HG03354 (cell line): Measurements from ENCODE around the gene OR2H1.

Experiments
- ATAC-seq: cut with Tn5 transposase; IDR thresholded peaks from one replicate; pipeline ENCODE4 v1.9.1; 2021; ENCODE audit warnings: mild to moderate bottlenecking; ENCODE audit not compliant: unreplicated experiment, poor library complexity, severe bottlenecking

OR2H1 gene

DNA sequence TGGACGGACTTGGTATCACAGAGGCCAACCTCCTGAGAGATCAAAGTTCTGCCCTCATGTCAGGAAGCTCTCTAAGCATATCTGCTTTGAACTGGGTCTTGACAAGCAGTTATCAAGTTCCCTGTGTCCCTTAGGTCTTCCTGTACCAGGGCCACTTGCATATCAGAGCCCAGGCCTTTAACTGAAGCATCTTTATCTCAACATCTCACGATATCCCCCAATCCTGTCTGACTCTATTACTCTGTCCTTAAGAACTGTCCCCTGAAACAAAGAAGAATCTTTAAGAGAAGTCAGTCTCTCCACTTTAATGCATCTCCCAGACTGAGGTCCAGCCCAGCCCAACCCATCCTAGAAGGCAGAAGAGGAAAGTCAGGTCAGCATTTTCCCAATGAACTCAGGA lies 22.6 kb downstream of the OR2H1 start:
- no peak for ATAC-seq

DNA sequence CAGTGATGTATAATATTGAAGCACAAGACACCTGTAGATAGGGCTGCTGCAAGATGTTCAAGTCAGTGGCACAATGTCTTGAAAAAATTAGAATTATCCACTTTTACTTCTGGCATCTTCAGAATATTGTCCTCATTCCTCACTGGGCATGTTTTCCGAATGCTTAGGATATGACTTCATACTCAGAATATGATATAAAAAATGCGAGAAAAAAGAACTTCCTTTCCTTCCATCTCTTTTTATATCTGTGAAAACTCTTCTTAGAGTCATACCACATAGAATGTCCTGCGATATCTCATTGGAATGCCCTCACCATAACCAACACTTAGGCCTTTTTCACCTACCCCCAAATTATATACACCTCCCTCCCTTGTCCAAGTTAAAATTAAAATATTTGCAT lies 26.2 kb downstream of the OR2H1 start:
- no peak for ATAC-seq

DNA sequence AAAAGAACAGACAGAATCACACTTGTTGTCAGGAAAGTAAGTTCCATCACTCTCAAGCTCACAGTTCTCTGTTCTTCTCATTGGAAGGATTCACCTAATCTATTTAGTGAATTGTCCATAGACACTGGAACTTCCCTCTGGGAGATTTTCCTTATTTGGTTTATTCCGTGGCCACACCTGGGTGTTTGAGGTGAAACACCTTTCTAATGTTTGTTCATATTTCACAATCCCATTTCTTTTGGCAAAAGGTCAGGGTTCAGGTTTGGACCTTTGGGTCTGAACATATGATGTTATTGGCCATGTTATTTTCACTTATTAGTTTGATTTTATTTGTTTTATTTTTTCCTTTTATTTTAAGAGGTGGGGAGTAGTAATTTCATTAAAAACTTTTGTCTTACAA lies 26.8 kb downstream of the OR2H1 start:
- ATAC-seq, result no peak

- no peak for ATAC-seq
Measured at GRCh38 chr6:29486577-29486976, 29.6 kb downstream of the OR2H1 start.

- no peak for ATAC-seq
Measured at GRCh38 chr6:29487131-29487530, 30.2 kb downstream of the OR2H1 start.

DNA sequence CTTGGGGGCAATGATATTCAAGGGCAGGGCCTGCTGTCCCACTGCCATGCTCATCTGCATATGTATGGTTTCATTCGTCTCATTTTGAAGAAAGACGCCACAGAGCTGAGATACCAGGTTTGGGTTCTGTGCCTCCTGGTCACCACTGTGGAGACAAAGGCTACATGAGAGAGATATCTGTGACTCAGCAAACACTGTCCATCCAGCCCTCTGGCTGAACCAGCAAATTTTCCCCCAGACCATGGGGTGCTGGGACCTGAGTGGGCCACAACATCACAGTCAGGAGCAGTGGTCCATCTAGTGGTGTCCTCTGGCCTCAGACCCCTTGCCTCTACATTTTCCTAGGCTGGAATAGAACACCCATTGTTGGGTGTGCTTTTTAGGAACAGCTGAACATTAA lies 30.7 kb downstream of the OR2H1 start, which contains the start of gene MAS1L:
Gene MAS1L (minus strand): TSS at position 297 of the 400 bp plus-strand sequence. CDS start 54 bp downstream, at position 243.
- ATAC-seq, result no peak

- ATAC-seq, result no peak
Measured at GRCh38 chr6:29488874-29489273, 31.9 kb downstream of the OR2H1 start.

DNA sequence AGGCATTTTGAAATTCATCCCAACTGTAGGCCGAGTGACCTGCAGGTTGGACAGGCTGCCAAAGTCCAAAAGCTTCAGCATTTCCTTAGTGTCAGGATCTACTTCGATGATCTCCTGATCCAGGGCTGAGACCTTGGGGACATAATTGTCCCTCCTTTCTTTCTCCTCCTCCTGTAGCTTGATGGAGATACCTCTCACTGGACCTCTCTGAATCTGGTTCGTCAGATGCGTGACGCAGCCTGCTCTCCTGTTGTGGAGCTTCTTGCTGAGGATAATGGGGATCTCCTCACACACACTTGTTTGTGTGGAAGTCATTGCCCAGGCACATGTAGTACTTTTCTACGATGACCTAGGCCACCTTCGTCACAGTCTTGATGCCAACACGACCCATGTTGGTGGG lies 32.3 kb downstream of the OR2H1 start:
- no peak for ATAC-seq

DNA sequence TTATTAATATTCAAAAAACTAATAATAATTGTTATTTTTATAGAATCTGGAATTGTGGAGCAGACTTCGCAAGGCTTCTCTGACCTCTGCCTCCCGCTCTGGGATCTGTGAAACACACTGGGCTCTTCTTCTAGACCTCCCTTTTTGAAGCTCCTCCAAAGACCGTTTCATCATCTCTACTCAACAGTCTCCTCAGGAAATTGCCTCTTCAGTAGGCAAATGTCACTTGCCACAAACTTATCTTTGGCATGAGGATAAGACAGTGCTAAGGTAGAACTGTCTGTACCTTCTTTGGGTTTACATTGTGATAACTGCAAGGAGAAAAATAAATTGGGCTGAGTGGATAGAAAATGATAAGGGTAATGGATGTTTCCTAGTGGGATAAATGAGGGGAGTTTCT lies 33.1 kb downstream of the OR2H1 start:
- ATAC-seq, result no peak

- ATAC-seq, result no peak
Measured at GRCh38 chr6:29490552-29490951, 33.6 kb downstream of the OR2H1 start.

GRCh38 chr6:29491574-29491973 lies 34.6 kb downstream of the OR2H1 start:
- ATAC-seq, result no peak

- ATAC-seq, result no peak
Measured at GRCh38 chr6:29493261-29493660, 36.3 kb downstream of the OR2H1 start.

DNA sequence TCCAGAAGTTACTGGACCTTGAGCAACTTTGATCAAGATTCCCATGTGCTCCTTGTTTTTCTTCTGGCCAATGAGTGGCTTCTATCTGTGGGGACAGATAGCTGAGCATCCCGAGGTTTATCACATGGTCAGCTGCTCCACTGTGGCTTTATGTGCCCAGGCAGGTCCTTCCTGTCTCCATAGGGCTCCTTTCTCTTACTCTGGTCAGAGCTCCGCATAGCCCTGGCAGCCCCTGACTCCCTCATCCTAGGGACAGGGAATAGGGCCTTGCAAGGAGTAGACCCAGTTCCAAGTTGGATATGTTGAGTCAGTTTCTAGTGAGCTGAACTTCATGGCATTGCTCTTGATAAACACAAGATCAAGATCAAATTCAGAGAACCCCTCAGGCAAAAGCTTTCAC lies 37.2 kb downstream of the OR2H1 start:
- no peak for ATAC-seq

DNA sequence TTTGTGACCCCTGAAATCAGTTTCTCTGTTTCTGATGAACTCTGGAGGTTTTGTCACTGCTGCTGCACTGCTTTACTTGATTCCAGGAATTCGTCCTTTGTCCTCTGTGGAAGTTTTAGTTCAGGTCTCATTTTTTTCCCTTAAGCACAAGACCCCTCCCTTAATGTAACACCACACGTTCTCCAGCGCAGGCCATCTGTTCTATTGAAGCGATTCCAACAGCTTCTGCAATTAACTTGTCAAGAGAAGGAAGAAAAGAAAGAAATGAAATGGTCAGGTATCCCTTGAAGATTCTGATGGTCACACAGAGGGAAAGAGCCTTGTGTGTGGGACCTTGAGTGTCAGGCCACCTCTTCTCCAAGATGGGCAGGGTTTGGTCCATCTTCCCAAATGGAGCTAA lies 38.6 kb downstream of the OR2H1 start:
- ATAC-seq, result no peak

DNA sequence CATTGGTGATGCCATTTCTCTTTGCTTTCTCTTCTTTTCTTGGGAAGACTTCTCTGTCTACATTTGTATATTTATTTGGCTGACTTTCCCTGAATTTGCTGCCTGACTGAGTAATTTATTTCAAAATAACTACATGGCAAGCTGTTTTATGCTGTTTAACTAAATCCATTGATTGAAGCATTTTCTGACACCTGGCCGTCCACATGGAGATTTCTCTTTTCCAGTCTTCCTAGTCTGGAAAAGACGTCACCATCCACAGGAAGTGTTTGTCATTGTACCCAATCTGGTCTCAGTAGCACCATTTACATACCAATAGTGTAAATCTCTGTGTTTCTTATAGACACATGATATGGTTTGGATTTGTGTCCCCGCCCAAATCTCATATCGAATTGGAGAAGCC lies 40.0 kb downstream of the OR2H1 start:
- no peak for ATAC-seq

GRCh38 chr6:29499704-29500103 lies 42.7 kb downstream of the OR2H1 start:
- ATAC-seq, result no peak

DNA sequence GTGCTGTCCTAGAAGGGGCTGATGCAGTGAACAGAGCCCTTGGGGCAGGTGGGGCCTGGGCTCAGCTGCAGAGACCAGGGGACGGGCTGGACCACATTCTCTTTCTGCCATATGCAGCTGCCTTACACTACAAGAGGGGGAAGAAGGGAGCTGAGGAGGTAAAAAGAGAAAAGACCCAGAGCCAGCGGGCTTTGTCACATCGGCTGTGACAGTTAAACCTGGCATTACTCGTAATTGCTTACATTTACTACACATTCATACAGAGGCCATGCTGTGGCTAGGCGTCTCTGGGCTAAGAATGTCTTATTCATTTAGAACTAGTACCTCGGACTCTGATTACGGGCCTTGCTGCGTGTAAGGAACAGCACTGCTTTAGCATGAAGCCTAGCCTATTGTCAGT lies 43.6 kb downstream of the OR2H1 start:
- no peak for ATAC-seq

- ATAC-seq, result no peak
Measured at GRCh38 chr6:29501106-29501505, 44.2 kb downstream of the OR2H1 start.

GRCh38 chr6:29502181-29502580 lies 45.2 kb downstream of the OR2H1 start:
- ATAC-seq, result no peak

DNA sequence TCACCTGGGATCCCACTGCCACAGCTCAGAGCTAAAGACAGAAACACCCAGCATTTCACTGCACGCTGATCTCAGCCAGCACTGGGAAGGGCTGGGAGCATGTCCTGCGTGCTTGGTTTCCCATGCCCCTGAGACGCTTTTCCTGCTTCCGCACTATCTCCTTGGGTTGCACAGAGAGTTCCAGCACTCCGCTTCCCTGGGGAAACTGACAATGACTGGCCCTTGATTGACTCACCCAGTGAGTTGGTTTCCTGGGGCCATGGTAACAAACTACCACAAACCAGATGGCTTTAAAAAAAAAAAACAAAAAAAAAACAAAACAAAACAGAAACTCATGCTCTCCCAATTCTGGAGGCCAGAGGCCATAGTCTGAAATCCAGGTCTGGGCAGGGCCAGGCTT lies 45.6 kb downstream of the OR2H1 start:
- no peak for ATAC-seq

DNA sequence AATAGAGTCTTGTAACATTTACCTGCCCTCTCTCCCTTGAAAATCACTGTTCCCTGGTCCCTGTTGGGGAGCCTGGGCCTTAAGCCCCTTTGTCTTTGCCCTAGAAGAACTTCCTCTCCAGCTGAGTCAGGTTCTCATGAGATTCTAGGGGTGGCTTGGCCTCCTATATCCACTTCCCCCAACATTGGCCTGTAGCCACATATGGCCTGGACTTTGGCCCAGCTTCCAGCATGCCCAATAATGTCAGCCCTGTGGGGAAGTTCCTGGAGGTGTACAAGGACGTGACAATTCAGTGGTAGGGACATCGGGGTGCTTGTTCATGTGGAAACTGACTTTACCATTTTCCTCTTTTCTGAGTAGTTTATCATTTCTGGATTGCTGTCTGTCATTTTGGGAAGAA lies 48.0 kb downstream of the OR2H1 start:
- no peak for ATAC-seq

DNA sequence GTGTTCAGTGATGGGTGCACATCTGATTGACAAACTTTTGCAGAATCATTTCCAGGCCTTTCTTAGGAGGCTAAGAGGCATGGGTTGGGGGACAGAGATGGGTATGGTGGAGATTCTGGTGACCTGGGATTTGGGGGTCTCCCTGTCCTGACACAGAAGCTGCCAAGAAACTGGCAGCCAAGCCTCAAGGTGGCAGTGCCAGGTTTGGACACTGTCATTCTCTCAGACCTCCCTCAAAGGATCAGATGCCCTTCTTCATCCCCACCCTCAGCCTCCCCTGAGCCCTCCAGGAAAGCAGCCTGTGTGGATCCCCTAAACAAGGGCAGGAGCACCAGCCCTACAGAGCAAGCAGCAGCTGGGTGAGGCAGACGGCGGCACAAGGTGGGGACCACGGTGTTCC lies 48.9 kb downstream of the OR2H1 start:
- no peak for ATAC-seq
